Activated CD8-positive, alpha-beta memory T cell treated with anti-CD3 and anti-CD28 coated beads for 24 hours (primary cell): ENCODE results near the gene FAM169A.
"Not testable (repeated sequence)": the region's sequence is repeated elsewhere in the genome, so short reads cannot be mapped to it uniquely, and the experiment has no call there.

Experiments used
- DNase-seq: peaks from one replicate; pipeline ENCODE4 v3.0.0-alpha.2; 2020

The FAM169A gene, protein sequence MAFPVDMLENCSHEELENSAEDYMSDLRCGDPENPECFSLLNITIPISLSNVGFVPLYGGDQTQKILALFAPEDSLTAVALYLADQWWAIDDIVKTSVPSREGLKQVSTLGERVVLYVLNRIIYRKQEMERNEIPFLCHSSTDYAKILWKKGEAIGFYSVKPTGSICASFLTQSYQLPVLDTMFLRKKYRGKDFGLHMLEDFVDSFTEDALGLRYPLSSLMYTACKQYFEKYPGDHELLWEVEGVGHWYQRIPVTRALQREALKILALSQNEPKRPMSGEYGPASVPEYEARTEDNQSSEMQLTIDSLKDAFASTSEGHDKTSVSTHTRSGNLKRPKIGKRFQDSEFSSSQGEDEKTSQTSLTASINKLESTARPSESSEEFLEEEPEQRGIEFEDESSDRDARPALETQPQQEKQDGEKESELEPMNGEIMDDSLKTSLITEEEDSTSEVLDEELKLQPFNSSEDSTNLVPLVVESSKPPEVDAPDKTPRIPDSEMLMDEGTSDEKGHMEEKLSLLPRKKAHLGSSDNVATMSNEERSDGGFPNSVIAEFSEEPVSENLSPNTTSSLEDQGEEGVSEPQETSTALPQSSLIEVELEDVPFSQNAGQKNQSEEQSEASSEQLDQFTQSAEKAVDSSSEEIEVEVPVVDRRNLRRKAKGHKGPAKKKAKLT

DNA sequence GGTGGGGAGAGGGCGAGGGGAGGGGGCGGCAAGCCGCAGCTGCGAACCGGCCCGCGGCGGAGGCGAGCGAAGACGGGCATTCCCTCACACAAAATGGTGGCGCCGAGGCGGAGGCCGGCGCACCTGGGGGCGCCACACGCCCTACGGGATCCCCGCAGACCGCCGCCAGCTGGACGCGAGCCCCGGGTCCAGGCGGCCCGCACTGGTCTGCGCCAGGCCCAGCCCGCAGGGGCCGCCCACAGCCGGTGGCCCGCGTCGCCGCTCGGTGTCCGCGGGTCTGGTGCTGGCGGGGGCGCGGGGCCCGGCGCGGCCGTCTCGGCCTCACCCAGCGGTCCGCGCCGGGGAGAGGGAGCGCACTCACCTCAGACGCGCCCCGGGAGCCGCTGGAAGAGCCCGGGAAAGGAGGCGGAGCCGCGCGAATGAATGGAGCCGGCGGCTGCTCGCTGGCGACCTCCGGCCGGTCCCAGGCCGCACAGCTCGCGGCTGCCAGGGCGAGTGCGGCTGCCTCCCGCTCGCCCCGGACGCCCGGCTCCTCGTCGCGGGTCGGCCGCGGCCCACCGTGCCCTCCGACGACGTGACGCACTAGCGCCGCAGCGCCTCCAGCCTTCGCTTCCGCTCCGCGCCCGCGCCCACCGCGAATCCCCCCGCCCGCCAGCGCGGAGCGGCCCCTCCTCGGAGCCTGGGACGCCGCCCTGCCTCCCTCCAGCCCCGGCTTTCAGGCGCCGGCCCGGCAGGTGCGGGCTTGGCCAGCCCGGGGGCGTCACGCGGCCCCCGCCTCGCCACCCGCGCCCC lies at the start of gene FAM169A:
Gene FAM169A (minus strand): TSS at position 584 of the 792 bp plus-strand sequence. CDS start 24,711 bp downstream, outside the sequence.
- peak; percentile 78 for DNase-seq

DNA sequence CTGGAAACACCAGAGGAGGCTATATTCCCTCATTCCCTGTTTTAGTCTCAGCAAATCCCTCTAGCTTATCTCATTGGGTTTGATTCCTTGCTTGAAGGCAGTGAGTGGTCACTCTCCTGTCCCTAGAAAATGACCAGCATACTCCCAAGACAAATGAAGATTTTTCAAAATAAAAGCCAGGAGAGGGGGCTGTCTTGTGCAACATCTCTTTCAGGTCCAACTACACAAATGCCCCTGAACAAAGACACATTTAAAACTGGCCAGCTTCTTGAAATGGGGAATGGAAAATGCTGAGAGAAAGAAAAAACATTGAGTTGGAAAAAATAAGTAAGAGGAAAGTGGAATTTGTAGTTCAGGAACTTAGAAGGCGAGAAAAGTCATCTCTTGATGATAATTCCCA lies 49.3 kb upstream of the FAM169A start:
- DNase-seq, result no peak

- DNase-seq, result not testable (repeated sequence)
These were observed 45.2 kb upstream of the FAM169A start for GRCh38 chr5:74911421-74911820.

DNA sequence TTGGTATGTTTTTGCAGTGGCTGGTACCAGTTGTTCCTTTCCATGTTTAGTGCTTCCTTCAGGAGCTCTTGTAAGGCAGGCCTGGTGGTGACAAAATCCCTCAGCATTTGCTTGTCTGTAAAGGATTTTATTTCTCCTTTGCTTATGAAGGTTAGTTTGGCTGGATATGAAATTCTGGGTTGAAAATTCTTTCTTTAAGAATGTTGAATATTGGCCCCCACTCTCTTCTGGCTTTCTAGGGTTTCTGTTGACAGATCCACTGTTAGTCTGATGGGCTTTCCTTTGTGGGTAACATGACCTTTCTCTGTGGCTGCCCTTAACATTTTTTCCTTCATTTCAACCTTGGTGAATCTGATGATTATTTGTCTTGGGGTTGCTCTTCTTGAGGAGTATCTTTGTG lies 43.7 kb upstream of the FAM169A start:
- not testable (repeated sequence) for DNase-seq

DNA sequence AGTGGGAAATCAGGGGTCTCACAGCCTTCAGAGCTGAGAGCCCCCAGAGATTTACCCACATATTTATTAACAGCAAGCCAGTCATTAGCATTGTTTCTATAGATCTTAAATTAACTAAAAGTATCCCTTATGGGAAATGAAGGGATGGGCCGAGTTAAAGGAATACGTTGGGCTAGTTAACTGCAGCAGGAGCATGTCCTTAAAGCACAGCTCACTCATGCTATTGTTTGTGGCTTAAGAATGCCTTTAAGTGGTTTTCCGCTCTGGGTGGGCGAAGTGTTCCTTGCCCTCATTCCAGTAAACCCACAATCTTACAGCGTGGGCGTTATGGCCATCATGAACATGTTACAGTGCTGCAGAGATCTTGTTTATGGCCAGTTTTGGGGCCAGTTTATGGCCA lies 42.0 kb upstream of the FAM169A start:
- not testable (repeated sequence) for DNase-seq

- not testable (repeated sequence) for DNase-seq
These were observed 38.5 kb upstream of the FAM169A start for GRCh38 chr5:74904713-74905112.

- DNase-seq, result no peak
These were observed 37.1 kb upstream of the FAM169A start for GRCh38 chr5:74903165-74903787.

DNA sequence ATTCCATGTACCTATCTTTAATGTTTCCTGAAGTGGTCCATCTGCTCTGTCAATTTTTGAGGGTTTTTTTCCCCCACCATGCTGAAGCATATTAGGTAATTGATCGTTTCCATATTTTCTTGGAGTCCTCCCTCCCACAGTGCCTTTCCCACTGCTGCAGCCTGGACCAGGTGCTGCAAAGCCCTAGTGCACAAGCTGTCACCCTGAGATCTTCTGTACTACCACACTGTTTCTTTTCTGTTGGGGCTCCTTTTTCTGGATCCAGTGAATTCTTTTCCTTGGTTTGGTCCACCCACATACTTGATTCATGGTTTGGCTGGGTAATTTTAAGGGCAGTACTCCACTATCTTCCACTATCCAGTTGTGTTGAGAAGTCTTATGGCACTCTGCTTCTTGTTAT lies 30.9 kb upstream of the FAM169A start:
- DNase-seq, result no peak

GRCh38 chr5:74895906-74896305 lies 29.7 kb upstream of the FAM169A start:
- DNase-seq, result no peak

- no peak for DNase-seq
These were observed 28.2 kb upstream of the FAM169A start for GRCh38 chr5:74894351-74894750.

DNA sequence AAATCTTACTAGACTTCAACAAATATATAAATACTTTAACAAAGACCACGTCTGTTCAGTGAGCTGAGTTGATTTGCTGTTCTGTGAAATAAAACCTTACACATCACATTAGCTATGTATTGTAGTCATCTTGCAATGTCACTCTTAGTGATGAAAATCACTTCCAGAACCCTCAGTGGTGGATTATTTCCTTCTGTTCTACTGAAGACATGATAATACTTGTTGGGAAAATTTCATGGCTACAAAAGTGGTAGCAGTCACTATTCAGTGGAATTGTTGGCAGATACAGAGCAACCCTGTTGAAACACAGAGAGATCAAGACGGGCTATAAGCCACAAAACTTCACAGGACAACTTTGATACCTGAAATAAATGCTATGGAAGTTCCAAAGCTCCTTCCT lies 26.7 kb upstream of the FAM169A start:
- DNase-seq, result no peak

DNA sequence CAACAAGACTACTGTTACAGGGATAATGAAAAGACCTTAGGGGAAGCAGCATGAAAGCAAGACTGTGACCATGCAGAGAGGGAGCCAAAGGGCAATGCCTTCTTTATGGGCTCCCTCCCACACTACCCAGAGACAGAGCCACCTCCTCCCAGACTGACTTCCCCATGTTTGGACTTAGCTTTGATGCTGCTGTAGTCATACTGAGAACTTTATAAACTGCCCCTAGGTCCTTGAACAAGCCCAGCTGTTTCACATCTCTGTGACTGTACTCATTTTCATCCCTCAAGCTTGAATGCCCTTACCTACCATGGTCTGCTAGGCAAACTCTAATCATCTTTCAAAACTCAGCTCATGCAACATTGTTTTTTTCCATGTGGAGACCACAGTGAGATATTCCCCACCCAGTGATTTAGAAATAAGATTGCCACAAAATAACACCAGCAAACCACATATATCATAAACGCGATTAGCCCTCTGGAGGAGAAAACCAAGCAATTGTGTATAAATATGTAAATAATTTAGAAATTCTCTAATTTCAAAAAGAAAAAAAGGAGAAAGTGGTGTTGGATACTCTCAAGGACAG lies 23.4 kb upstream of the FAM169A start:
- no peak for DNase-seq

DNA sequence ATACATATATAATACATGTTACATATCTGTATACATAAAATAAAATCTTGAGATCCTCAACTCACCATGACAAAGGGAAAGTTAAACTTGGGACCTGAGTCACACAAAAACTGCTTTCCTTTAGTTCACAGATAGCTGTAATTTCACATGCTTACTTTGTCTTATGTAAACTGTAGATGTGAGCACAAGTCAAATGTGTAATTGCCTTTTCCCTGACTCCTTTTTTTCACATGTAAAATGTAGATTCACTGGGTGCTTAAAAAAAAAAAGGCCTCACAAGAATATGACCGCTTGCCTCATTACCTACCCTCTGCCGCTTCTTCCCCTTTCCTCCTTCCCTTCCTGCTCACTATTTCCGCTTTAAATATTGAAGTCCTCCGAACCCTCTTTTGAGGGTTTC lies 21.9 kb upstream of the FAM169A start:
- DNase-seq, result no peak

GRCh38 chr5:74885170-74885569 lies 19.0 kb upstream of the FAM169A start:
- DNase-seq, result no peak

GRCh38 chr5:74882379-74883134 lies 16.4 kb upstream of the FAM169A start:
- DNase-seq, result not testable (repeated sequence)

- DNase-seq, result no peak
These were observed 11.6 kb upstream of the FAM169A start for GRCh38 chr5:74877624-74878304.

DNA sequence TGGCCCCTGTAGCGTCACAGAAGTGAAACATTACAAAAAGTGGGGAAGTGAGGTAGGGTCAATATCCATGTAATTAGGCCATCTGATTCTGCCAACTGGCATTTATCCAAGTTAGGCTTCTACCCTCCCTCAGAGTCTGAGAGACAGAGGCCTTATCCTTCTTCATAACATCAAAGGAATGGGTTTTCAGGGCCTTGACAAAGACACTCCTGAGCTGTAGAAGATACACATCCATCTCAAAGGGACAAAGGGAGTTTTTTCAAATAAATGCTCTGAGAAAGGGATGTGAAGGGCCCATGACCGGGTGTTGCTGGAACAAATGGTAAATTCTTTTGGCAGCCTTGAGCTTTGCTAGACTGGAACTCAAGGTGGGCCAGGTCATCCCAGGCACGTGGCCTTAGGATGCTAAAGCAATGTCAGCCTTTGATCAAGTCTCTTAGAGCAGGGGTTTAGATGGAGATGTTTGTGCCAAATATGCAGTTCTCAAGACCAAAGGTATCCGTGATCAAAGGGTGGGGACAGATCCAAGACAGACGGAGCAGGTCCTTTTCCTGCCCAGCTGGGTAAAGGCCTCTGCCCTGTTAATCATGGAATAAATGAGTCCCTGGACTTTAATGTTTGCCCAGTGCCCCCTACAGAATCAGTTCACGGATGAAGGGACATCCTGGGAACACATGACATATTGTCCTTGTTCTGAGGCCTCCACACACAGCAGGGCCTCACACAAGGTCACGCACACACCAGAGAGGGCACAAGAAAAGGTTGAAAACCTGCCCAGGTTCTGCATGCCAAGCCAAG lies 10.0 kb upstream of the FAM169A start:
- DNase-seq, result no peak

DNA sequence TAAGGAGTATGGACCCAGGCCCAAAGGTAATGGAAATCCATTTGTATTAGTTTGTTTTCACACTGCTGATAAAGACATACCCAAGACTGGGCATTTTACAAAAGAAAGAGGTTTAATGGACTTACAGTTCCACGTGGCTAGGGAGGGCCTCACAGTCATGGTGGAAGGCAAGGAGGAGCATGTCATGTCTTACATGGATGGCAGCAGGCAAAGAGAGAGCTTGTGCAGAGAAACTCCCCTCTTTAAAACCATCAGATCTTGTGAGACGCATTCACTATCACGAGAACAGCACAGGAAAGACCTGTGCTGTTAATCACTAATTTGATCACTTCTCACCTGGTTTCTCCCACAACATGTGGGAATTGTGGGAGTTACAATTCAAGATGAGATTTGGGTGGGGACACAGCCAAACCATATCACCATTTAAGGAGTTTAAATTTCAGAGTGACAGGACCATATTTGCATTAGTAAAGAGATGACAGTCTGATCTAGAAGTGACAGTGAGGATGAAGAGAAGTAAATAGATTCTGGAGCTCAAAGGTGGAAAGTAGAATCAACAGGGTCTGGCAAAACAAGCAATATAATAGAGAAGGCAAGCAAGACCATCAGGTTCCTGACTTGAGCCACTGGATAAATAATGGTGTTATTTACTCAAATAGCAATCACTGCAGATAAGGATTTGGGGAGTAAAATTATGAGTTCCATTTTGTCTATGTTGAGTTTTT lies 7.5 kb upstream of the FAM169A start:
- DNase-seq, result no peak

GRCh38 chr5:74870299-74871067 lies 4.3 kb upstream of the FAM169A start:
- no peak for DNase-seq
